GM21423 (cell line): ENCODE data around the gene SESTD1.
A peak's percentile ranks its signal among the peaks of the same experiment; 100 is the strongest.
"Not testable (repeated sequence)": the region's sequence is repeated elsewhere in the genome, so short reads cannot be mapped to it uniquely, and the experiment has no call there.

Experiments used
- ATAC-seq: cut with Tn5 transposase; IDR thresholded peaks from one replicate; pipeline ENCODE4 v1.9.1; 2021; ENCODE audit warnings: mild to moderate bottlenecking, moderate library complexity; ENCODE audit not compliant: unreplicated experiment

The SESTD1 gene

DNA sequence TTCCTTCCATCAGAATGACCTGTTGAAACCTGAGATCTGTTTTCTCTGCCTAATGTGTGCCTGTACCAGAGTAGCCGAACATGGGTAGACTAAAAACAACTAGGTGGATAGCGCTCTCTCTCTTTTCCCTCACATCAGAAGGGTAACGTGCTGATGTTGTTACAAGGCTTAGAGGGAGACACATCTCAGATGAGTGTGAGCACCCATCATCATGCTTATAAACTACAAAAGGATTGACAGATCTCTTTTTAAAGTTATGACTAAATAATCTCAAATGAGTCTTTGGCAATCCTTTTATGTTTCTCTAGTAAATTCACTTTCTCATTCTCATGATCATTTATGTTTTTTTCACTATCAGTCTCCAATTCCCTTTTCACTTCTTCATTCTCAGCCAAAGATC is 139.2 kb downstream of the SESTD1 start:
- no peak for ATAC-seq

- no peak for ATAC-seq
These were observed 140.3 kb downstream of the SESTD1 start for GRCh38 chr2:179124282-179124681.

GRCh38 chr2:179123272-179123662 is 141.4 kb downstream of the SESTD1 start:
- ATAC-seq, result no peak

DNA sequence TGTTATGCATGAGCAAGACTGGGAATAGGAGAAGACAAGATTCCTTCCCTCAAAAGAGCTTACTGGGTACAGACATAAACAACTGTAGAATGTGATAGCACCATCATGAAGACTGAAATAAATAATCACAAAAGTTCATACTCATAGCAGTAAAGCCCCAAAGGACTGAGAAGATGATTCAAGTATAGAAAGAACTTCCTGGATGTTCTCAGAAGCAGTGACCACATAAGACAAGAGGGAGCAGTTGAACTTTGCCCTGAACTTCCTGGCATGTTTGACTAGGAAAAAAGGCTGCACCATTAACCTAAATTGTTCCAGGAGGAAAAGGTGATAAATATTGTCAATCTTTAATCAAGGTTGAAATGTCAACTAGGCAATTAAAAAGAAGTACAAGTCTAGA is 156.9 kb downstream of the SESTD1 start:
- ATAC-seq, result peak; percentile 45

- ATAC-seq, result peak; percentile 82
These were observed 157.8 kb downstream of the SESTD1 start for GRCh38 chr2:179106676-179107428.

DNA sequence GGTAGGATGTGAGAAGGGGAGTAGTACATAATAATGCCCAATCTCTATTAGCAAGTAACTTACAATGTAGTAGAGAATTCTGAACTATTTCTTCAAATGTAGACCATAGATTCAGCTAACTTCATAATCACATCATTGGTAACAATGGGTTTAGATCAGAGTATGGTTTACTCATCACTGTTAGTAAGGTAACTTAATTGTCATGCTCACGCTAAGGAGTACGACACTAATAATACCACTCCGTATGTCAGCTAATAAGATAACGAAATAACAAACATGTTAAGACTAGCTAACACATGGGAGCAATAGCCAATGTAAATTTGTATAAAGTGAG is 158.3 kb downstream of the SESTD1 start:
- ATAC-seq, result no peak

GRCh38 chr2:179104736-179105135 is 159.9 kb downstream of the SESTD1 start:
- no peak for ATAC-seq

DNA sequence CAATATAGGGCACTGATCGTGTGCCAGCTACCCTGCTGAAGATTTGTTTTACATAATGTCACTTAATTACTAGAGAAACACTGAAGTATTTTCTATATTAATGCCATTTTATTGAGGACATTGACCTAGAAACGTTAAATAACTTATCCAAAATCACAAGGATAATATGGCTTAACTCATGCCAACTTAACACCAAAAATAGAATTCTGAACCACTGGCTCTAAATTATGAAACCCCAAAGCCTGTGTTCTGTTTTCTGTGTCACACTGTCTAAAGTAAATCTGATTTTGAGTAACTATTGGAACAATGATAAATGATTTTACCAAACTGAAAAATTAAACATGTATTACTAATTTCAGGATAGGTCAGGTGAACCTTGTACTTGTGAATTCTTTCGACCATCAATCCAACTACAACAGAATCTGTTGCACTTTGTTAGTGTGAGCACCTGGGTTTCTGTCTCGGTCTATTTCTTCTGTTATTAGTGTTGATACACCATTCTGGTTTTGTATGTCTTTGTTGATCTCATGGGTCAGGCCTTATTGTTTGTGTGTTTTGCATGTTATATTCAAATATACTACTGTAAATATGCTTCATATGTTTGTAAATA is 166.4 kb downstream of the SESTD1 start:
- no peak for ATAC-seq

GRCh38 chr2:179097131-179097530 is 167.5 kb downstream of the SESTD1 start:
- no peak for ATAC-seq

GRCh38 chr2:179096090-179096489 is 168.5 kb downstream of the SESTD1 start:
- peak; percentile 98 for ATAC-seq

- ATAC-seq, result not testable (repeated sequence)
These were observed 171.7 kb downstream of the SESTD1 start for GRCh38 chr2:179092912-179093311.

DNA sequence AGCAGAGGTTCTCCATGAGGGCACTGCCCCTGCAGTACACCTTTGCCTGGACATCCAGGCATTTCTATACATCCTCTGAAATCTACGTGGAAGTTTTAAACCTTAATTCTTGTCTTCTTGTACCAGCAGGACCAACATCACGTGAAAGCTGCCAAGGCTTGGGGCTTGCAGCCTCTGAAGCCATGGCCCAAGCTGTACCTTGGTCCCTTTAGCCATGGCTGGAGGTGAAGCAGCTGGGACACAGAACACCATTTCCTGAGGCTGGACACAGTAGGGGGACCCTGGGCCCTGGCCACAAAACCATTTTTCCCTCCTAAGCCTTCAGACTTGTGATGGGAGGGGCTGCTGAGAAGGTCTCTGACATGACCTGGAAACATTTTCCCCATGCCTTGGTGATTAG is 181.9 kb downstream of the SESTD1 start:
- ATAC-seq, result no peak

GRCh38 chr2:179081954-179082353 is 182.7 kb downstream of the SESTD1 start:
- no peak for ATAC-seq

DNA sequence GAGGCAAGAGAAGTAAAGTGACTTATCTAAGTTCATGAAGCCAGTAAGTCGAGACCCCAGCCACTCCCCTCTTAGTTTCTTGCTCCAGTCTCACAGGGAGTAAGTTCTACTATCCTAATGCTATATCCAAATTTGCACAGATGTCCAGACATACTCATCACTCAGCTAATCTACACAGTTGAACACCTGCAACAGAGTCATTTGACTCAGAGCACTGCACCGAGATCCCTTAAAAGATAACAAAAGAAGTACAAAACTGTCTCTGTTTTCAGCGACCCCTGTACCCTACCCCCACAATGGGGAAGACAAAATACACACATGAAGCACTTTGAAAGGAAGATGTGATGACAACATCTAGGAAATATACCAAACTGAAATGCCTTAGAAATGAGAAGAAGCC is 192.1 kb downstream of the SESTD1 start:
- no peak for ATAC-seq

- ATAC-seq, result no peak
These were observed 192.7 kb downstream of the SESTD1 start for GRCh38 chr2:179071810-179072355.

- no peak for ATAC-seq
These were observed 193.7 kb downstream of the SESTD1 start for GRCh38 chr2:179070895-179071294.

DNA sequence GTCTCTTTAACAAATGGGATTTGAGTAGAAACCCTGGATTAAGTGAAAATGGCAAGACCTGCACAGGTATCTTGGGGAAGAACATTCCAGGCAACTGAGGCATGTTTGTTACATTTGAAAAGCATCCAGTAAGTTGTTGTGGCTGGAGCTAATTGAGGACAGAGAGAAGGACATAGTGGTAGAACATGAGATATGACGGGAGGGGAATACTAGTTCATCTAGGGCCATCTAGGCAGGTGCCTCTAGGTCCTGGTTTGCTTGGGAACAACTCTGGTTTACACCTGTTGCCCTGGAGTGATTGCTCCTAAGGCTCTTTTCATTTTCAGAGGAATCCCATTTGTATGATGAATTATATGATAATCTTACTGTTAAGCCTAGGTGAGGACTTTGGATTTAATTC is 194.9 kb downstream of the SESTD1 start:
- ATAC-seq, result no peak

DNA sequence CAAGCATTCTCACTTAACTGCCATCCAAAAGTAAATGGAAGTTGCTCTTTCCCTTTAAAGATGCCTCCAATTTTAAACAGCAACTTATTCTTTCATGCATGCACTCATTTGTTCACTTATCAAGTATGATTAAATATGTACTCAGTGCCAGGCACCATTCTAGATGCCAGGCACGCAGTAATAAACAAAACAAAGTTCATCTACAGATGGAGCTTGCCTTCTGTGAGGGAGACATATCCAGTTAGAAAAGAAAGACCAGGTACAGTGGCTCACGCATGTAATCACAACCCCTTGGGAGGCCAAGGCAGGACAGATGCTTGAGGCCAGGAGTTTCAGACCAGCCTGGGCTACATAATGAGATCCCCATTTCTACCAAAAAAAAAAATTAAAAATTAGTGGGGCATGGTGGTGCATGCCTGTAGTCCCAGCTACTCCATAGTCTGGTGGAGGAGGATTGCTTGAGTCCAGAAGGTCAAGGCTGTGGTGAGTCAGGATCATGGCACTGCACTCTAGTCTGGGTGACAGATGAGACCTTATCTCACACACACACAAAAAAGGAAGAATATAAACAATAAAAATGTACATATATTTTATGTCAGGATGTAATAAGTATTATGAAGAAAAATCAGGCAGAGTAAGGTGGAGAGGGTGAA is 195.5 kb downstream of the SESTD1 start:
- no peak for ATAC-seq

GRCh38 chr2:179059026-179059700 is 205.5 kb downstream of the SESTD1 start:
- ATAC-seq, result peak; percentile 90

DNA sequence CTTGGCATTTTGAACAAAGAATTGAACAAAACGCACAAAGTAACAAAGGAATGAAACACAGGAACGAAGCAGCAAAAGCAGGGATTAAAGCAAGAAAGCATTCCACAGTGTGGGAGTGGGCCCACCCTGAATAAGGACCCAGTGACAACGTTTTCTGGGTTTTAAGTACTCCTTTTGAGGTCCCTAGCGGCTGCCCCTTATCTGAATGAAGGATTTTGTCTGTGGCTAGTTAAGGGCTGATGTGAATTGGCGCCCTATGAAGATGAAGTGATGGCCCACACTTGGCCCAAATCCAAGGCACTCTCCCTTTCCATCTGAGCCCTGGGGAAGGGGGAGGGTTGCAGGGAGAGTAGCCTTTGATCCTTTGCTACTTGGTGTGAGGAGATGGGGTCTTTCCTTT is 206.9 kb downstream of the SESTD1 start:
- no peak for ATAC-seq

DNA sequence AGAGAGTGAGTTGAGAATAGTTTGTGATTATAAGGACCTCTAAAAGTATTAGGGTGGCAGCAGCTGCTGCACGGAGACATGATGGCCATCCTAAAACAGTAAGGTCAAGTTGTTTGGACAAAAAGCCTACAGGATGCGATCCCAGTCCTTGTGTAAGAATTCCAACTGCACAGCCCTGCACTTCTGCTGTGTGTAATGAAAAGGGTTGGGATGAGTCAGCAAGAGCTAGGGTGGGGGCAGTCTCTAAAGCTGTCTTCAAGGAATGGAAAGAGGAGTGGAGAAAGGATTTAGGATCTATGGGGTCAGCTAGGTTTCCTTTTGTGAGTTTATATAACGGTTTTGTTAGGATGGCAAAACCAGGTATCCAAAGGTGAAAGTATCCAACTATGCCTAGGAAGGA is 211.1 kb downstream of the SESTD1 start:
- ATAC-seq, result not testable (repeated sequence)
